ENCODE data around the gene SPATA31D1. TPM values are rescaled to one million over a fixed set of nuclear protein-coding genes. Genes with fewer than 3 reads are reported as not detected.
"Not testable (repeated sequence)": the region's sequence is repeated elsewhere in the genome, so short reads cannot be mapped to it uniquely, and the experiment has no call there.

The SPATA31D1 gene
- not detected in 2 replicates for total RNA-seq

DNA sequence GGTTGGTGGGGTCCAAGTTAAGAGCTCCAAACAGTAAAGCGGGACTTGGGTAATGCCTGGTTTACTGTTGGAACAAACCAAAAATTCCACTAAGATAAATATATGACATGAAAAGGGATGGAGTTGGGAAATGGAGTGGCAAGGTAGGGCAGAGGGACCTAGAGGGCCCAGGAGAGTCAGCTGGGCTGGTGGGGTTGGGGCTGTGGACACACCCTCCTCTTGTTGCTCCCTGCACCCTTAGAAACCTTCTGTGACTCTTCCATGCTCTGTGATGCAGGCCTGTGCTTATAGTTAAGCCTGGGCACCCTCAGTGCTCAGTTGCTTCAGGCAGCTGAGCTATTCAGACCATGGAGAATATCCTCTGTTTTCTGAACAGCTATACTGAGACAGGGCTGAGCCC lies at the start of gene SPATA31D1:
Gene SPATA31D1 (plus strand): TSS at position 301 of the 400 bp plus-strand sequence. CDS start 47 bp downstream, at position 348.
- not testable (repeated sequence) for H3K4me3 ChIP-seq (ENCODE audit: low read depth, low read length); DNase-seq (ENCODE audit: low read depth)

DNA sequence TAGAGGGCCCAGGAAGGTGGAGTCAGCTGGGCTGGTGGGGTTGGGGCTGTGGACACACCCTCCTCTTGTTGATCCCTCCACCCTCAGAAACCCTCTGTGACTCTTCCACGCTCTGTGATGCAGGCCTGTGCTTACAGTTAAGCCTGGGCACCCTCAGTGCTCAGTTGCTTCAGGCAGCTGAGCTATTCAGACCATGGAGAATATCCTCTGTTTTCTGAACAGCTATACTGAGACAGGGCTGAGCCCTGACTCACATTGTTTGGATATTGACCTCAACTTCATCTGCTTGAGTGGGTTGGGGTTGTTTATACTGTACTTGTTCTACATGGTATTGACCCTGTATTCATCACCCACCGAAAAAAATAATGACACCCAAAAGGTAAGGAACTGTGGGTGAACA lies 45.2 kb upstream of the SPATA31D1 start, which contains the start of gene SPATA31D3:
Gene SPATA31D3 (plus strand): TSS at position 108 of the 400 bp plus-strand sequence. CDS start 86 bp downstream, at position 194.
- H3K4me3 ChIP-seq (ENCODE audit: low read depth, low read length): not testable (repeated sequence)

DNA sequence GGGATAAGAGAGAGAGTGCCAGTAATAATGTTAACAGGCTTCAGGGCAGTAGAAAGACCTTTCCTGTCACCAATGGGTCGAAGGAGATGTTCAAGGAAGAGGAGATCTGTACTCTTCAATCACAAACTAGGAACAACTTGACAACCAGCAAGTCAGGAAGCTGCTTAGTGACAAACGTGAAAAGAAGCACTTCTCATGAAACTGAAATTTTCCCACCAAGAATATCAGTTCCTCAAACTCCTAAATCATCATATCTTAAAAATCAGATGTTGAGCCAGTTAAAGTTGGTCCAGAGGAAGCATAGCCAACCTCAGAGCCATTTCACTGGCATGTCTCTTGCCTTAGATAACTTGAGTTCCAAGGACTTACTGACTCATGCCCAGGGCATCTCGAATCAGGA lies 39.9 kb upstream of the SPATA31D1 start:
- DNase-seq (ENCODE audit: low read depth); H3K4me3 ChIP-seq (ENCODE audit: low read depth, low read length): not testable (repeated sequence)

More for the DNA sequence above, 45.2 kb upstream of the SPATA31D1 start, which contains the start of gene SPATA31D3:
- DNase-seq (ENCODE audit: low read depth): not testable (repeated sequence)

DNA sequence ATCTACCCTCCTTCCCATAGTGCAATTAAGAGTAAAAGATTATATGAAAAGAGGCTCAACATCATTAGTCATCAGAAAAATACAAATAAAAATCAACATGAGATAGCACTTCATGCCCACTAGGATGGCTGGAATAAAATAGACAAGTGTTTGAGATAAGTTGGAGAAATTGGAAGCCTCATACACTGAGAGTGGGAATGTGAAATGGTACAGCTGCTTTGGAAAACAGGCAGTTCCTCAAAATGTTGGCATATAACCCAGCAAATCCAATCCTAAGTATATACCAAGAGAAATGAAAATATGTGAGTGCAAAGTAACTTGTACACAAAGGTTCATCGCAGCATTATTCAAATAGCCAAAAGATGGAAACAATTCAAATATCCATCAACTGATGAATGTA lies 35.5 kb upstream of the SPATA31D1 start:
- no peak for DNase-seq (ENCODE audit: low read depth)
- no peak overlapping the region for H3K4me3 ChIP-seq (ENCODE audit: low read depth, low read length)
- TF ChIP-seq, protein P1, sequence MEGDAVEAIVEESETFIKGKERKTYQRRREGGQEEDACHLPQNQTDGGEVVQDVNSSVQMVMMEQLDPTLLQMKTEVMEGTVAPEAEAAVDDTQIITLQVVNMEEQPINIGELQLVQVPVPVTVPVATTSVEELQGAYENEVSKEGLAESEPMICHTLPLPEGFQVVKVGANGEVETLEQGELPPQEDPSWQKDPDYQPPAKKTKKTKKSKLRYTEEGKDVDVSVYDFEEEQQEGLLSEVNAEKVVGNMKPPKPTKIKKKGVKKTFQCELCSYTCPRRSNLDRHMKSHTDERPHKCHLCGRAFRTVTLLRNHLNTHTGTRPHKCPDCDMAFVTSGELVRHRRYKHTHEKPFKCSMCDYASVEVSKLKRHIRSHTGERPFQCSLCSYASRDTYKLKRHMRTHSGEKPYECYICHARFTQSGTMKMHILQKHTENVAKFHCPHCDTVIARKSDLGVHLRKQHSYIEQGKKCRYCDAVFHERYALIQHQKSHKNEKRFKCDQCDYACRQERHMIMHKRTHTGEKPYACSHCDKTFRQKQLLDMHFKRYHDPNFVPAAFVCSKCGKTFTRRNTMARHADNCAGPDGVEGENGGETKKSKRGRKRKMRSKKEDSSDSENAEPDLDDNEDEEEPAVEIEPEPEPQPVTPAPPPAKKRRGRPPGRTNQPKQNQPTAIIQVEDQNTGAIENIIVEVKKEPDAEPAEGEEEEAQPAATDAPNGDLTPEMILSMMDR (IDR thresholded peaks at IDR 0.05; ENCODE audit: insufficient read depth, low read depth, low read length): no peak

DNA sequence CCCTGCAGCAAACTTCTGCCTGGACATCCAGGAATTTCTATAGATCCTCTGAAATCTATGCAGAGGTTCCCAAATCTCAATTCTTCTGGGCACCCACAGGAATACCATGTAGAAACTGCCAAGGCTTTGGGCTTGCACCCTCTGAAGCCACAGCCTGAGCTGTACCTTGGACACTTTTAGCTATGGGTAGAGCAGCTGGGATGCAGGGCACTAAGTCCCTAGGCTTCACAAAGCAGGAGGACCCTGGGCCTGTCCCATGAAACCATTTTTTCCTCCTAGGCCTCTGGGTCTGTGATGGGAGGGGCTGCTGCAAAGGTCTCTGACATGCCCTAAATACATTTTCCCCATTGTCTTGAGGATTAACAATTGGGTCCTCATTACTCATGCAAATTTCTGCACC lies 32.9 kb upstream of the SPATA31D1 start:
- H3K4me3 ChIP-seq (ENCODE audit: low read depth, low read length): no peak overlapping the region
- no peak for DNase-seq (ENCODE audit: low read depth)
- TF ChIP-seq, protein P1 (IDR thresholded peaks at IDR 0.05; ENCODE audit: insufficient read depth, low read depth, low read length): no peak

DNA sequence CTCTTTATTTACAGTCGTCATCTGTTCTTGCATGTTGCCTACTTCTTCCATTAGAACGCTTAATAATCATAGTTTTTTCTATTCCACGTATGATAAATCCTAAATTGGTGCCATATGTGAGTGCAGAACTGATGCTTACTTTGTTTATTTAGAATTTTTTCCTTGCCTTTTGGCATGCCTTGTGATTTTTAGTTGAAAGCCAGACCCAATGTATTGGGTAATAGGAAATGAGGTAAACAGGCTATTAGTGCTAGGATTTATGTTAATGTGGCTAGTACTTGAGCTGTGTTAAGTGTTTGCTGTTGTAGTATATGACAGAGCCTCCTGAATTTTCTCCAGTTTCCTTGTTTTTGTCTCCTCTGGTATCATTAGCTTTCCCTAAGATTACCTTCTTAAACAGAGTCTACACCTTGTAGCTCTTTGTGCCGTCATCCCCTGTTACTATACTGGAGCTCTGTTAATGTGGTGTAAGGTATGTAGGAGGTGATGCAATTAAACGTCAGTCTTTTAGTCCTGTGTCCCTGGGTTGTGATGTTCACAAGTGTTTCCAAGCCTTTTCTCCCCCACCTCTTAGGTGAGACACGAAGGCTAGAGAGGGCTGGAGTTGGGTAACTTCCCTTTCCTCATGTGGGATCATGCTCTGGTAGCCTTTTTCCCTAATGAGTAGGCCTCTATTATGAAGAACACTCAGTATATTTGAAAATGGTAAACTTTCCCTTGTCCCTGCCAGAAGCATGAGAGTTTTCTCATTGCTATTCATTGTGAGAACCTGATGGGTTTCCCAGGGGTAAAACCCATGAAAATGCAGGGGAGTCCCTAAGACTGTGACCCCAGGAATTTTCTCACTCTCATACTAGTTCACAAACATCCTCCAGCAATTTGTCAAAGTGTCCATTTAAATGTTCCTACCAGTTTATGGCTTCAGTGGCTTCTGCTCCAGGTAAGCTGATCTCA lies 24.1 kb upstream of the SPATA31D1 start:
- TF ChIP-seq, protein P1 (IDR thresholded peaks at IDR 0.05; ENCODE audit: insufficient read depth, low read depth, low read length): no peak
- H3K4me3 ChIP-seq (ENCODE audit: low read depth, low read length): no peak overlapping the region
- peak; percentile 64 for DNase-seq (ENCODE audit: low read depth)

DNA sequence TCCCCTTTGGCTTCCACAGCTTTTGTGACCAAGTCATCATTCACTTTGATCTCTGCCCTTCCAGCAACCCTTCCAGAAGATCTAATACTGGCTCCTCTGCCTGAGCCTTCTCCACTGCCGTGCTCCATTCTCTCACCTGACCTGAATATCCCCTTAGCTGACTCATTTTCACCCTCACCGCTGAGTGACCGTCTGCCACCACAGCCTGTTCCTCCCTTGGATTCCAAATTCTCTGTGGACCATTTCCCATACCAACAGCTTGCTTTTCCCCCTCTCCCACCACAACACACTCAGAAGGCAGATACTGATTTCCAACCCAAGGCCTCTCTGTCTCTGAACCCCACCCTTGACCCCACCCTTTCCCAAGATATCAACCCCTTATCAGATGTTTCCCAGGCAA lies 20.5 kb upstream of the SPATA31D1 start:
- no peak for DNase-seq (ENCODE audit: low read depth)
- no peak overlapping the region for H3K4me3 ChIP-seq (ENCODE audit: low read depth, low read length)
- TF ChIP-seq, protein P1 (IDR thresholded peaks at IDR 0.05; ENCODE audit: insufficient read depth, low read depth, low read length): no peak

DNA sequence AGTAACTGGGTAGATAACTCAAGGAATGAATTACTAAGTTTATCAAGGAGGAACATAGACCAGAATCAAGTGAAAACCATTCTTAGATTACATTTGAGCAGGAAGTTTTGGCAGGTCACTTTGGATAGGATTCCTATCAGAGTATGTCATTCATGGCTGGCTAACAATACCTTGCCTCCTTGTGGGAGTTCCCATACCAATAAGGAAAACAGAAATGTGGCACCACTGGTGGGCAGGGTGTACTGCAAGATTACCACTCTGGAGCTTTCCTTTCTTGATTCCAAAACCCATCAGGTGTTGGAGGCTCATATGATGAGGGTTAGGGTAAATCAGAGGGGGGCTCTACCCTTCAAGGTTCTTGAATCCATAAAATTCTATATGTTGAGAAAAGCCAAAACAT lies 18.6 kb upstream of the SPATA31D1 start:
- DNase-seq (ENCODE audit: low read depth): no peak
- TF ChIP-seq, protein P1 (IDR thresholded peaks at IDR 0.05; ENCODE audit: insufficient read depth, low read depth, low read length): no peak

More for the DNA sequence above, 18.6 kb upstream of the SPATA31D1 start:
- H3K4me3 ChIP-seq (ENCODE audit: low read depth, low read length): no peak overlapping the region
